VCaP (cell line): ENCODE measurements around the gene RAB44.

Experiments
- H3K27ac ChIP-seq: fragments of 450-650 bp; 2 replicates; pipeline ENCODE4 v1.5.1; 2017
- TF ChIP-seq, protein P1 (sequence below): fragments of 450-650 bp; conservative IDR thresholded peaks from 2 replicates; pipeline ENCODE4 v1.5.1; 2017; ENCODE audit warnings: mild to moderate bottlenecking, moderate library complexity

Gene RAB44

DNA sequence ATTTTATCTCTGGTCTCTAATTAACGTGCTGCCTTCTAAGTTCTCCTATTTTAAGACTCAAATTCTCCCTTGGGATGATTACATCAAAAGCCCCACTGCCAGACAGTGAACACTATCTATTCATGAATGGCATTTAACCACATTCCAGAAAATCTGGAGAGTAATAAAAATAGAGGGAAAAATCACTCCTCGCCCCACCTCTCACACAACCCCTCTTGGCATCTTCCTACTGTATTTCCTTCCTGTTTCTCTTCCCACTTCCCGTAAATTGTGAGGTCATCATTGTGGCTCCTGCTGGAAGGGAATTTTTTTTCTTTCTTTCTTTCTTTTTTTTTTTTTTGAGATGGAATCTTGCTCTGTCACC, 31.5 kb downstream of the RAB44 start:
- TF ChIP-seq, protein P1, sequence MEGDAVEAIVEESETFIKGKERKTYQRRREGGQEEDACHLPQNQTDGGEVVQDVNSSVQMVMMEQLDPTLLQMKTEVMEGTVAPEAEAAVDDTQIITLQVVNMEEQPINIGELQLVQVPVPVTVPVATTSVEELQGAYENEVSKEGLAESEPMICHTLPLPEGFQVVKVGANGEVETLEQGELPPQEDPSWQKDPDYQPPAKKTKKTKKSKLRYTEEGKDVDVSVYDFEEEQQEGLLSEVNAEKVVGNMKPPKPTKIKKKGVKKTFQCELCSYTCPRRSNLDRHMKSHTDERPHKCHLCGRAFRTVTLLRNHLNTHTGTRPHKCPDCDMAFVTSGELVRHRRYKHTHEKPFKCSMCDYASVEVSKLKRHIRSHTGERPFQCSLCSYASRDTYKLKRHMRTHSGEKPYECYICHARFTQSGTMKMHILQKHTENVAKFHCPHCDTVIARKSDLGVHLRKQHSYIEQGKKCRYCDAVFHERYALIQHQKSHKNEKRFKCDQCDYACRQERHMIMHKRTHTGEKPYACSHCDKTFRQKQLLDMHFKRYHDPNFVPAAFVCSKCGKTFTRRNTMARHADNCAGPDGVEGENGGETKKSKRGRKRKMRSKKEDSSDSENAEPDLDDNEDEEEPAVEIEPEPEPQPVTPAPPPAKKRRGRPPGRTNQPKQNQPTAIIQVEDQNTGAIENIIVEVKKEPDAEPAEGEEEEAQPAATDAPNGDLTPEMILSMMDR = no peak
- no peak overlapping the region for H3K27ac ChIP-seq

DNA sequence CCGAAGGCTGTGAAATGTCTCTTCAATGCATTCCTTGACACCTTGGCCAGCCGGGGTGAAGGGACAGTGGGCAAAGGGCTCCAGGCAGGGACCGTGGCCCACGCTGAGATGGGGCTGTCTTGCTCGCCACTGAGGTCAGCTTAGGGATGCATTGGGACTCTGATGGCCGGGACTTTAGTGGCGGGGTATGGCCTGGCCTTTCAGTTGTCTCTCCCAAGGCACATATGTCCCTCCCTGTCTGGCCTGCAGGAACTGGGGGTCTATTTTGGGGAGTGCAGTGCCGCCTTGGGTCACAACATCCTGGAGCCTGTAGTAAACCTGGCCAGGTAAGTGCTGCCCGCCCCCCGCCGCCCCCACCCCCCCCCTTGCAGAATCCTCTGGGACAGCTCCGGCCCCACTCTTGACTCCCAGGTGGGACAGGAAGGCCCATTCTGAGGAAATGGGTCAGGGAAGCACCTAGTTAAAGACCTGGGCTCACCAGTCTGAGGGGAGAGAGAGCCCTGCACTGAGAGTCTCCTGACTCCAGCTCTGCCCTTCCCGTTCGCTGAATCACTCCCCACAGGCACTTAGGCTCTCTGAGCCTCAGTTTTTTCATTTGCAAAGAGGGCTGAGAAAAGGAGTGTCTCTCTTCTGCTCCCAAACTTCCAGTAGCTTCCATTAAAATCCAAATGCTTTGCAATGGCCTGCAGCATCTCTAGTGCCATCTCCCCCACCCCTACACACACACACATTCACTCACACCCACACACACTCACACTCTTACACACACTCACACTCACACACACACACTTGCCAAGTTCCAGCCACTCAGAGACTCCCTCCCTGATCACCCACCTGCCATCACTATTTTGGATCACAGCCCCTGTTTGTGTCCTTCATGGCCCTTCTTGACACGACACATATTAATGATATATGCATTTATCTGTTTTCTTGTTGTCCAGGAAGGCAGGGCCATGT, 33.1 kb downstream of the RAB44 start:
- TF ChIP-seq, protein P1 = no peak
- H3K27ac ChIP-seq = no peak overlapping the region

DNA sequence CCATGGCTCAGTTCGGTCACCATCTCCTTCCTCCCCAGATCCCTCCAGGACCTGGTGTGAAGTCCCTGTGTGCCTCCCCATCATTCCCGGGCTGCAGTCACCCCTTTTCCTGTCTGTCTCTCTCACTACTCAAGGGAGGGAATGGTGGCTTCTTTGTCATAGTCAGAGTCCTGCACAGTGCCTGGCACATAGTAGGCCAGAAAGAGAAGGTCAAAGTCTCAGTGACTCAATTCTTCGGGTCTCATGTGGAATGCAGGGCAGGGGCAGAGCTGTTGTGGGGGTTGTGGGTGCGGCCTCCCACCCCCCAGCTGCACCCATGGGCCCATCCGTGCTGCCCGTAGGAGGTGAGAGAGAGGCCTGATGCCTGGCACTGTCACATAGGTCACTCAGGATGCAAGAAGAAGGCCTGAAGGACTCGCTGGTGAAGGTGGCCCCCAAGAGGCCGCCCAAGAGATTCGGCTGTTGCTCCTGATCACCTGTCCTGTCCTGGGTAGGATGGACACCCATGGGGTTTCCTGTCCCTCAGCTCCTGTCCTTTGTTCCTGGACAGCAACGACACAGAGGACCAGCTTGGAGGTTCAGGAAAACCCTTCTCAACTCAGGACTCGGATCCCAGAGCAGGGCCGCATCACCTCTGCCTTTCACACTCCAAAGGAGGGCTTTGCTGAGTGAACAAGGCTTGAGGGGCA, 34.1 kb downstream of the RAB44 start:
- TF ChIP-seq, protein P1 = no peak

DNA sequence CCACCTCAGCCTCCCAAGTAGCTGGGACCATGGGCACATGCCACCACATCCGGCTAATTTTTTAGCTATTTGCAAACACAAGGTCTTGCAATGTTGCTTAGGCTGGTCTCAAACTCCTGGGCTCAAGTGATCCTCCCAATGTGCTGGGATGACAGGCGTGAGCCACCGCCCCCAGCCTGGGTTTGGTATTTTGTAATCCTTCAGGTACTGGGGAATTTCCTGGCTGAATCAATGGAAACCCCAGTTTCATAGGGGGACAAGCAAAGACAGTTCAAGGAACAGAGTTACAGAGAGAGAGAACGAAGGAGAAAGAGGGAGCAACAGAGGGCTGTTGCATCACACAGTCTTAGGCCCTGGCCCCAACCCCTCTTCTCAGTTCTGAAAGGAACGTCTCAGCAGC, 35.7 kb downstream of the RAB44 start:
- no peak overlapping the region for H3K27ac ChIP-seq
- TF ChIP-seq, protein P1 = no peak

More for the DNA sequence above, 34.1 kb downstream of the RAB44 start:
- no peak overlapping the region for H3K27ac ChIP-seq

DNA sequence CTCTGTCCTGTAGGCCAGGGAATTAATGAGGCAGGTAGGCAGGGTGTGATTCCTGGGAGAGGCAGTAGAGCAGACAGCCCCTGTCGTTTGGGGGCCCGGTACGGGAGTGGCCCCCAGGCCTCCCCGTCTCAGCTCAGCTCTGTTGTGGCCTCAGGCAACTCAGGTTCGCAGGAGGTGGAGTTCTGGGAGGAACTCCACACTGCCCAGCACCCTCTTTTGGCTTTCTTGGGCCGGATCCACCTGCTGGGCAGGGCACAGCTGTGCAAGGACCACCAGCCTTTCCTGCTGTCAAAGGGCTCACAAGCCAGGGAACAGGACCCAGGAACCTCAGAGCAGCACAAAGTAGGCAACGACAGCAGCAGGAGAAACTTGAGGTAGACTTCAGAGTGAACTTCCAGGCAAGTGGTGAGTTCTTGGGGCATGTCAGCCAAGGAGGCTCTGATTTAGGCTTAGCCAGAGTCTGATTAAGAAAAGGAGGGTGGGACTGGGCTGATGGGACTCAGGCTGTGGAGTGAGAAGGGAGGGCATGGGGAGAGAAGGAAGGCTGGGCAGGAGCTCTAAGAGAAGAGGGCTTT, 36.9 kb downstream of the RAB44 start:
- TF ChIP-seq, protein P1 = no peak
- H3K27ac ChIP-seq = no peak overlapping the region

DNA sequence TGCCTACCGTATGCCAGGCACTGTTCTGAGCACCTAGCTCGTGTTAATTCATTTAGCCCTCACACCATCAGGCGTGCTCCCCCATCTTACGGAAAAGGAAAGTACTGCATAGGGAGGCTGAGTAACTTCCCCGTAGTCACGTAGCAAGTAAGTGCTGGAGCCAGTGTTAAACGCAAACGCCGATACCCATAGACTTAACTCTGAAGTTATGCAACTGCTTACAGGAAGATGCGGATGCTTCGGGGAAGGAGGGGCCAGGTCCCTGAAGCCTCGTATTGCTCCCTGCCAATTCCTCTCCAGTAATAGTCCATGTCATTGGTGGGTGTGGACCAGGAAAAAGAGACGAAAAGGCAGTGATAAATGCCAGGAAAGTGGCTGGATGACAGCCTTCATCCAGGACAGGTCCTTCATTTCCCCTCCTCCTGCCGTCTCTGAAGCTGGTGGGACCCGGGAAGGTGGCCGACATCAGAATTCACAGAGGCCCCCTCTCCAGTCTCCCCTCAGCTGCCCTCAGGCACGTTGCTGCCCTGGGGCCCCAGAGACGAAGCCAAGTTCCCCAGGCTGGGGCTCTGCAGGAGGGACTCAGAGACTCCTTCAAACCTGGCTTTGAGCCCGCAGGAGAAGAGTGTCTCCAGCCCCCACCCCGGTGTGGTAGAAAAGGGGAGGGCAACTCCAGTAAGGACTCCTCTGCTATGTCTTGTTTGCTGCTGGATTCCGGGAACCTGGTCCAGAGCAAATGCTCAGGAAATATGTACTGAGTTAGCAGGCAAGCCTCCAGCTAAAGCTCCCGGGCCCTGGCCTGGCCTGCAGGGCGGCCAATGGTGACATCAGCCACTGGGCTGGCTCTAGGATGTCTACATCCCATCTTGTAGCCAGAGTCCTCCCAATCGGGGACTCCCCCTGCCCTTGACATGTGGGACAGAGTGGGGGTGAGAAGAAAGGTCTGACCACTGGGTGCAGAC, 37.8 kb downstream of the RAB44 start:
- H3K27ac ChIP-seq = 0 out of 2 replicates have a peak overlapping the region, but pooled peaks have one; percentile 18
- TF ChIP-seq, protein P1 = no peak
